Purkinje cell (primary cell): ENCODE measurements around the gene SLC12A2. TPM values are rescaled to one million over a fixed set of nuclear protein-coding genes. Genes with fewer than 3 reads are reported as not detected.

ENCODE experiments used
- polyA plus RNA-seq: library from polyadenylated mRNA; unstranded; fragments of >200 nt; fragmentation: Nextera tagmentation; gene quantifications from 2 replicates; pipeline ENCODE4 v1.2.1, GENCODE V29; 2014

Gene SLC12A2
- polyA plus RNA-seq = 15.6 and 28.6 TPM in 2 replicates

GRCh38 chr5:128083033-128083810 is at the start of gene SLC12A2:
SLC12A2 (plus strand) TSS chr5:128083766; CDS start chr5:128083955, 189 bp downstream.

